ENCODE data around the gene ELF1.
"Not testable (repeated sequence)": the region's sequence is repeated elsewhere in the genome, so short reads cannot be mapped to it uniquely, and the experiment has no call there.

GRCh38 chr13:40929883-40930282 is 89.2 kb downstream of the ELF1 start:
- not testable (repeated sequence) for TF ChIP-seq CTCF, POLR2A, EP300 (IDR thresholded peaks at IDR 0.05)

Data from ovary (tissue), 3 donors.